ENCODE measurements around the gene ADAM8.

DNA sequence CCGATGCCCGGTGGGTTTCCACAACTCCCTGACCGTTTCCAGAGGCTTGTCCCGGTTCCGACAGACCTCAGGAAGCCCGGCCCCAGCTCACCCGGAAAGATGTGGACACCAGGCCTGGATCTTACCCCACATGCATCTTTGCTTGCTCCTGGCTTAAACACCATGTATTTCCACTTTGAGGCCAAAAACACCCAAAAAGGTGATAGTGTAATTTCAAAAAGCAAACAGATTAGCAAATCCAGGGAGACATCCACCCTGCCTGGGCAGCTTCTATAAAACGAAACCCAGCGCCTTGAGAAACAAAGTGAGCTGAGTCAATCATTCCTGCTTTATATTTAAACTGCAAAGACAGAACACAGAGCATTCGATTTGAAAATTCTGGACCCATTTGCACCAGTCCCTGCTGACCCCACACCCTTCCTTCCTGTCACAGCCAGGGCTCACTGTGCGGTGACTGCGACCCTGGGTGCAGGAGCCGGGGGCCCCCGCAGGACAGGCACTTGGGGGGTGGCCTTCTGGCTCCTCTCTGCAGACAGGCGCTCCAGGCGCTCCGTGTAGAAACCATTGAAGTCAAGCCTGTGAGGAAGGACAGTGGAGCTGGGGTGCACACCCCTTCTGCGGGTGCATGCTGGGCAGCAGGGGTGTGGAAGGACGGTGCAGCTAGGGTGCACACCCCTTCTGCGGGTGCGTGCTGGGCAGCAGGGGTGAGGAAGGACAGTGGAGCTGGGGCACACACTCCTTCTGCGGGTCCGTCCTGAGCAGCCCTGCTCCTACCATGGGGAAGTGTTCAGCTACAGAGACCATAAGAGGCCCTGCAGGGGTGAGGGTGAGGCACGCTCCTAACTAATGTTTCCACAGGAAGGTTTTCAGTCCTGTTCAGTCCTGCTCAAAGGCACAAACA lies 2.9 kb upstream of the ADAM8 start:
- TF ChIP-seq ATF7 (IDR thresholded peaks at IDR 0.05; ENCODE audit: low read depth): no peak
- no peak for TF ChIP-seq IKZF1 (conservative IDR thresholded peaks at IDR 0.05)
- TF ChIP-seq EP300 (IDR thresholded peaks at IDR 0.05; ENCODE audit: borderline replicate concordance in 1 of 2, control insufficient read depth in 1 of 2, low read depth in 2 of 2, low read length in 2 of 2): no peak
